NCI-H2081 (cell line): Measurements from ENCODE around the gene IMPA2.
A peak's percentile ranks its signal among the peaks of the same experiment; 100 is the strongest.

Experiments used
- DNase-seq, 2 experiments: peaks; one replicate each; lab custom pipeline; 2025; lab: John Stamatoyannopoulos, UW

The IMPA2 gene

GRCh38 chr18:12076424-12077140, 95.3 kb downstream of the IMPA2 start:
- peak; percentile 29 to 54 for DNase-seq

GRCh38 chr18:12077994-12078393, 96.7 kb downstream of the IMPA2 start:
- DNase-seq = peak in 1 of 2 experiments; percentile 5

GRCh38 chr18:12079491-12080237, 98.4 kb downstream of the IMPA2 start:
- no peak for DNase-seq
